HG02973 (cell line): ENCODE results near the gene GNLY.
"Not testable (repeated sequence)": the region's sequence is repeated elsewhere in the genome, so short reads cannot be mapped to it uniquely, and the experiment has no call there.

Experiments used
- ATAC-seq: cut with Tn5 transposase; IDR thresholded peaks from one replicate; pipeline ENCODE4 v1.9.1; 2021; ENCODE audit warnings: moderate library complexity; ENCODE audit not compliant: unreplicated experiment

GNLY gene

DNA sequence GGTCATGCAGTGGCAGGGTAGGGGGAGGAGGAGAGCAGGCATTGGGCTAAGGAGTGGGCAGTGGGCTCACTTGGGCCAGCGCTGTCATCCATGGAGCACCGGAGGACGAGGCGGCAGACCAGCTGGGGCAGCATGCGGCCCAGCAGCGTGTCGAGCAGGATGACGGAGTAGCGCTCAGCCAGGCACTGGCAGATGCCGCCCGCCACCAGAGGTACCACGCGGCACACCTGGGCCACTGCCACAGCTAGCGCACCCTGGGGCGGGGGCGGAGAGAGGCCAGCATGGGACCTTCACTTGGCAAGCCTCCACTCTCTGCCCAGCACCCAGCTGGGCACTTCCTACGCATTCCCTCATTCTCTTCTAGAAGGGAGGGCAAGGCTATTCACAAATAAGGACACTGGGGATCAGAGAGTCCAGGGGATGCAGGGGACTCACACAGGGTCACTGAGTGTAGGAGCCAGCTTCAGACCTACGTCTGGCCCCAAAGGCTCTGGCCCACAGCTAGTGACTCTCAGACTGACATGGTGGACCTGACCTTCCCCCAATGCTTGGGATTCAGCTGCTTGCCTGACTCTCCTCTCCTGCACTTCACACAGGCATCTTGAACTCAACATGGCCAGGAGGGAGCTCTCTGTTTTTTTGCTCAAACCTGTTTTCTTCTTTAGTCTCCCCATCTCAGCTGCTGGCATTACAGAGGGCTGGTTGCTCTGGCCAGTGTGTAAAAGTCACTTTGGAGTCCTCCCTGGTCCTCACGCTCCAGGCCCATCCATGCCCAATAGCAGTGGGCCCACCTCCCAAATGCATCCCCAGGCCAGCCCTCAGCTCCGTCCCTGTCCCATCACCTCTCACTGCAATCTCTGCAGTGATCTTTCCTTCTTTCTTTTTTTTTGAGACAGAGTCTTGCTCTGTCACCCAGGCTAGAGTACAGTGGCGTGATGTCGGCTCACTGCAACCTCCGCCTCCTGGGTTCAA, 30.3 kb upstream of the GNLY start:
- ATAC-seq = no peak

- ATAC-seq = no peak
Measured at GRCh38 chr2:85665264-85665937, 28.8 kb upstream of the GNLY start.

- no peak for ATAC-seq
Measured at GRCh38 chr2:85666016-85666415, 28.1 kb upstream of the GNLY start.

GRCh38 chr2:85666435-85667316, 27.5 kb upstream of the GNLY start:
- no peak for ATAC-seq

GRCh38 chr2:85667561-85668008, 26.6 kb upstream of the GNLY start:
- ATAC-seq = no peak

DNA sequence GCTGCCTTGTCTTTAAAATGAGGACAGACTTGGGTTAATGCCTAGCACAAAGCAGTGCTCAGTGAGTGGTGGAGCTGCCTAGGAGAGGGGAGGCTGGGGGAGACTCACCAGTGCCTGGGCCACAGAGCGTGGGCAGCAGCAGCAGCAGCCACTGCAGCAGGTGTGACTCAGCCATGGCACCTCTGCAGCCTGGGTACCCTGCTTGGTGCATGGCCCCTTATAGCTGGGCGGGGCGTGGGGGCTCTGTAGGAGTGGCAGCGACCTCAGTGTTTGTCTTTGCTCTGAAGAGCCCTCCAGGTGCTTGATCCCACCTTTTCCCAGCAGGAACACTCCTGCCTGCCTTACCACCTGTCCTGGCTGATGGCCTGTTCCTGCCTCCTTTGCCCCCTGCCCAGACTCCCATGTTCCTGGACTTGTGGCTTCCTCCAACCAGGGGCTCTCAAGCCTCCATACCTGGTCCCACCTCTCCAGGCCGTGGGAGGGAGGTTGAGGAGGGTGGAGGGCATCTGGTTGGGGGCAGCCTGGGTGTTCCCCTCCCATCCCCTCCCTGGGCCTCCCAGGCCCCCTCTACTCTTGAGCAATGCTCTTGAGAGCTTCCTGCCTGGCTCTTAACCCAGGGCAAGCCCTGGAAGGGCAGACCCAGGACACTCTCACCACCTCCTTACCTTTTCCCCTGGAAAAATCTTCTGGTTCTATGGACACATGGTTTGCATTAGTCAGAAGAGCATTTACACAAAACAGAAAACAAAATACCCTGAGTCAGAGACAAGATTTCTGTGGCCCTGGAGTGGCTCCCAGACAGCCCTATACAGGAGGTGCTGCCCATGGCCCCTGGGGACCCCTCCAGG, 25.9 kb upstream of the GNLY start, which contains the start of gene SFTPB:
Gene SFTPB, minus strand, starts transcription at position 191 of the 848 bp plus-strand sequence. Its CDS starts 16 bp downstream, at position 175.
- no peak for ATAC-seq

DNA sequence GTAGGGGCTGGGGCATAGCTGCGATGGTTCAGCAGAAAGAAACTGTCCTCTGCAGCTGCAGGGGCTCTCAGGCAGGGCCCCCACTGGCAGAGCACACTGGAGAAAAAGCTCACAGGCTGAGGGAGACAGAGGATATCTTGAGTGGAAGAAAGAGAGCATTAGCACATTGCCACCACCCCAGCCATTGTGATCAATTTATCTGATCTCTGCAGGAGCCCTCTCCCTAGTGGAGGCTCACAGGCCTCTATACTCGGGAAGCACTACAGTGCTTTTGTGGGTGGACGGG, 25.4 kb upstream of the GNLY start:
- ATAC-seq = no peak

GRCh38 chr2:85669549-85669948, 24.6 kb upstream of the GNLY start:
- ATAC-seq = peak; percentile 84

DNA sequence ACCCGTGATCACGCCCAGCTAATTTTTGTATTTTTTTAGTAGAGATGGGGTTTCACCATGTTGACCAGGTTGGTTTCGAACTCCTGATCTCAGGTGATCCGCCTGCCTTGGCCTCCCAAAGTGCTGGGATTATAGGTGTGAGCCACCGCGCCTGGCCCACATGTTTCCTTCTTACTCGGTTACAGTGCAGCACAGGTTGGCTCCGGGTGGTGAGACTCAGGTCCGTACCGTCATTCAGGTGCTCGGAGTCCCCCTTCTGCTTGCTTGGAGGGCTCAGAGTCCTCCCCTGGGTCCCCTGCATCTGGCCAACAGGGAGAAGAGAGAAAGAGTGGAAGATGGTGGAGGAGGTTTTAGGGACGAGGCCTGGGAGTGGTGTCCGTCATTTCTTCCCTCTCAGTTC, 23.7 kb upstream of the GNLY start:
- ATAC-seq = not testable (repeated sequence)

- ATAC-seq = no peak
Measured at GRCh38 chr2:85672456-85672855, 21.7 kb upstream of the GNLY start.

DNA sequence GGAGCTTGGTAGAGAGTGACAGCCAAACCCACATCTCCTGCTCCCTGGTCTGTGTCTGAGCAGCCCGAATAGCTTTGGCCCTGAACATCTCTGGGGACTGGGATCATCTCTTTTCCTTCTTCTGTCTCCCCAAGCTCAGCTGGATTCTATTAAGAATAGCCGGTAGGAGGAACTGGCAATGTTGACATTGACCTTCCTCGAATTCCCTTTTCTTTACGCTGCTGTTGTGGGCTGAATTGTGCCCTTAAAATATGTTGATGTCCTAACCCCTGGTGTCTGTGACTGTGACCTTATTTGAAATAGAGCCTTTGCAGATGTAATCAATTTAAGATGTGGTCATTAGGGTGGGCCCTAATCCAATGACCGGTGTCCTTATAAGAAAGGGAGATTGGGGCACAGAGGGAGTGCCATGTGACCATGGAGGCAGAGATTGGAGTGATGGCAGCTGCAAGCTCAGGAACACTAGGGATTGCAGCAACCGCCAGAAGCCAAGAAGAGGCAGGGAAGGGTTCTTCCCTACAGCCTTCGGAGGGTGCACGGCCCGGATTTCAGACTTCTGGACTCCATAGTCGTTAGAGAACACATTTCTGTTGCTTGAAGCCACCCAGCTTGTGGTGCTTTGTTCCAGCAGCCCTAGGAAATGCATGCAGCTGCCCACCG, 20.3 kb upstream of the GNLY start:
- no peak for ATAC-seq

DNA sequence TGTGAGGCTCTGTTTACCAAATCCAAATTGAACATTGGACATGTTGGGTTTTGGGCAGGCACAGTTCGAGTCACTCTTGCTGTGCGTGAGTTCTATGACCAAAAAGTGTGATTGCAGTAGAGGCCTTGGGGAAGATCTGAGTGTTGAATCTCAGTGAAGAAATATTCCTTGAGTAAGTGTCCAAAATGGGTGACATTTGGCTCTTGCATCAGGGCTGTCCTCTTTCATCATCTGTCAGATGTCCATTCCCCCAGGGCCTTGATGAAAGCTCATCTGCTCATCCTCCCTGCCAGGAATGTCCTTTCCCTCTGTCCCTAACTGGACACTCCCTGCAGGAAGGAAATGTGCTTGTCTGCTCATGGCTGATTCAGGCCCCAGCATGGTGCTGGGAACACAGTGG, 19.7 kb upstream of the GNLY start:
- no peak for ATAC-seq

DNA sequence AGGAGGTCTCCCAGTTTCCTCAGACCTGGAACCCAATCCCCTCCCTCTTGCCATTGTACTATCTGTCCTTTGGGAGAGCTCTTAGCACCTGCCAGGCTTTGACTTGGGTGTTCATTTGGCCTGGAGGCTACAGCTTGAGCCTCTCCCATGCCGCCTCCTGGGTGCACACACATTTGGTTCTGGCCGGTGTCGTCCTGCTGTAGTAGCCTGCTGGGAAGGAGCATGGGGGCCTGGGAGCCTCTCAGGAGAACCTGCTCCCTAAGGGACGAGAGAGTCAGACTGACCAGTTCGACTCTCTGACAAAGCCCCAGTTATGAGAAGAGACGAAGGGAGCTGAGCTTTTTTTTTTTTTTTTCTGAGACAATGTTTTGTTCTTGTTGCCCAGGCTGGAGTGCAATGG, 18.7 kb upstream of the GNLY start:
- ATAC-seq = no peak

DNA sequence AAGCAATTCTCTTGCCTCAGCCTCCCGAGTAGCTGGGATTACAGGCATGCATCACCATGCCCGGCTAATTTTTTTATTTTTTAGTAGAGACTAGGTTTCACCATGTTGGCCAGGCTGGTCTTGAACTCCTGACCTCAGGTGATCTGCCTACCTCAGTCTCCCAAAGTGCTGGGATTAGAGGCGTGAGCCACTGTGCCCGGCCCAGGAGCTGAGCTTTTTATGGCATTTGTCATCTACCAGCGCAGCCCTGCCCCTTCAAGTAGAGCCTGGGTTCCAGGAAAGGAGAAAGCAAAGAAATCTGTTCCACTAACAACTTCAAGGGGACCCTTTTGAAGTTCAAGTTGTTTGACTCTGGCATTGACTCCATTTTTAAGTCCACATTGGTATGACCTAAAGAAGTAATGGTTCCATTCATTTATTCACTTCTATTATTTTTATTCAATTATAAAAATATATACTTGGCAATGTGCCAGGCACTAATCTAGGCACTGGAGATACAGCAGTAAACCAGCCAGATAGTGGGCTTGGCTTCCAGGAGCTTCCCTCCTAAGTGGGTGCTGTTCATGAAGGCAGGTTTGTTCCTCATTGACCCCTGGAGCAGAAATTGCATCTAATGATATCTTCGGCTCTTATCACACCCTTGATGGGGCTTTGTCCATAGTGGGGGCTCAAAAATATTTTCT, 18.2 kb upstream of the GNLY start:
- no peak for ATAC-seq

- ATAC-seq = no peak
Measured at GRCh38 chr2:85678377-85678776, 15.8 kb upstream of the GNLY start.

GRCh38 chr2:85678794-85679672, 15.1 kb upstream of the GNLY start:
- peak; percentile 70 for ATAC-seq

DNA sequence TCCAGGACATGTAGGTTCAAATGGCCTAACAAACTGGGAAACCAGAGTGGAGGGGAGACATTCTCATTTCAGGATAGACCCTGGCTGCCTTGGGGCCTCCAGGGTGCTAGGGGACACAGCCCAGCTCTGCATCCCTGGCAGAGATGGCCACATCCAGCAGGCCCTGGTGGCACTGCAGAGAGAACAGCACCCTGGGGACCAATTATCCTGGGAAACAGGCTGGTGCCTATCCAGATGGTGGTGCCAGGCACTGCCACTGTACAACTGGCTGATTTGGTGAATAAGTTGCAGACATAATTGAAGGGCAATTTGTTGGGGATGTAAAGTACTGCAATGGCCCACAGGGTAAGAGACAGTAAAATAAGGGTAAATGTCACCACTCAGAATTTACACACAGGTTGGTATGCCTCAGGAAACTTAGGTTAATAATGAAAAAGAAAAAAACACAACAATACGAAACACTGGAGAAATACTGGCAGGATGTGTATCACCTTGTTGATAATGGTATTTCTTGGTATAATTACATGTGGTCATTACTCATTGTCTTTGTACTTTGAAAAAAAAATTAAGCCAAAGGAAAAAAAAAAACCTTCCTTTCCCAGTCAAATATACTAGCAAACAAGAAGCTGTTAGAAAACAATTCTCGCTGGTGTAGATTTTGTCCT, 13.3 kb upstream of the GNLY start:
- no peak for ATAC-seq

GRCh38 chr2:85681372-85681763, 12.8 kb upstream of the GNLY start:
- no peak for ATAC-seq
